A204.1 (cell line): Measurements from ENCODE around the gene NTN1.

Source experiments
- FAIRE-seq: peaks from 2 replicates; lab custom pipeline; 2012; peaks lifted over from hg19 to GRCh38; lab: Jason Lieb, UNC

The NTN1 gene

GRCh38 chr17:9167379-9167778, 146.1 kb downstream of the NTN1 start:
- no peak for FAIRE-seq

- no peak for FAIRE-seq
Observed at GRCh38 chr17:9169116-9169515, 147.8 kb downstream of the NTN1 start.

DNA sequence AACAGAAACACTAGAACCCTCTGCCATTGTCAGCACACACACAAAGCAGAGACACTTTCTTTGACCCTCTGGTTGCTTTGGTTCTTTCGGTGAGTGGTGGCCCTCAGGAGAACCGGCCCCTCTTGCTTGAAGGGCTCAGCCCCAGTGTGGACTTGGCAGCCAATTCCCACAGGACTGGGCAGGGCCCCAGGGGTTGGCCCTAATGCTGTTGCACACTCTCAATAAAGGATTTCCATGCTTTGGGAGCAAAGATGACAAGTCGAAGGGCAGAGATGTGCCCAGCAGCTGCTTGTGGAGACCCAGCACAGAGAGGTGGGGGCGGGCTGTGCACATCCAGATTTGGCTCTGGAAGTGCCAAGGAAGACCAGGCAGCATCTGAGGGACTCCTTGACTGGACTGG, 149.0 kb downstream of the NTN1 start:
- no peak for FAIRE-seq

- FAIRE-seq, result no peak
Observed at GRCh38 chr17:9170853-9171252, 149.5 kb downstream of the NTN1 start.

- no peak for FAIRE-seq
Observed at GRCh38 chr17:9173386-9173983, 152.2 kb downstream of the NTN1 start.

DNA sequence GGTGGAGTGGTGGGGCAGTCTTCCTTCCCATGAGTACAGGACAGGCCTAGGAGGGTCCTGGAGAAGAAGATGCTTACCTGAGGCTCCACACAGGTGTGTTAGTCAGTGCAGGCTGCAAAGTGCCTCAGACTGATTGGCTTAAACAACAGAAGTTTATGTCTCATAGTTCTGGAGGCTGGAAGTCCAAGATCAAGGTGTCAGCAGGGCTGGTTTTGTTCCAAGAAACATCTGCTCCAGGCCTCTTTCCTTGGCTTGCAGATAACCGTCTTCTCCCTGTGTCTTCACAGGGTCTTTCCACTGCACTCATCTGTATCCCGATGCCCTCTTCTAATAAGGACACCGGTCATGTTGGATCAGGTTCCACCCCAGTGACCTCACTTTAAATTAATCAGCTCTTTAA, 153.0 kb downstream of the NTN1 start:
- no peak for FAIRE-seq

DNA sequence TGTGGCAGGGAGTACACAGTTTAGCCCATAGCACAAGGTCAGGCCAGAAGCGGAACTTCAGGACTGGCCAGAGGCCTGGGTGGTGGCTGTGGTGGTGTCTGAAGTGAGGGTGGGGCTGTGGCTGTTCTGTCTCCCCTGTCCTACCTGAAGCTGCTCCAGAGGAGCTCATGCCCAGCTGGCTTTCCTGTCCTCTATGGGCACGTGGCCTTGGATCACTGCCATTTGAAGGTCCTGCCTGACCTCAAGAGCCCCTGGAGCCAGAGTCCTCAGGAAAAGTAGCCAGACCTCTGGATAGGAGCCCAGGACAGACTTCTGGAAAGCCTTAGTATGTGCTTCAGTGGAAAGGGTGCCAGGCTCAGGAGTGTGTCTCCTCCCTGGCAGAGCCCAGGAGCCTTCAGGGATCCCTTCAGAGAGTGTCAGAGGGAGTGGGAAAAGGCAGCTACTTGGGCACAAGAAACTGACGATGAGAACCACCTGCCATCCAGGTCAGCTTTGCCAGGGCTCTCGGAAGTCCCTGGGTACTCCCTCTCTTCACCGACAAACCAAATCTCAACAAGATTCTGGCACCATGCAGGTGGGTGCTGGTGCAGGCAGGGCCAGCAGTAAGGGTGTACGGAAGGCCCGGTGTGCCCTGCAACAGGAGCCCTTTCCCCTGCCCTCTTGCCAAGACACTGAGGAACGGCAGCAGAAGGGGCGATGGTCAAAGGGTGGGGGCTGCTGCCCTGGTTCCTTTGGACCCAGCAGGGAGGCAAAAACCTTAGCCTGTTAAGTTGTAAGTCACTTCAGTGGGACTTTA, 153.7 kb downstream of the NTN1 start:
- FAIRE-seq, result no peak

GRCh38 chr17:9175700-9176467, 154.6 kb downstream of the NTN1 start:
- FAIRE-seq, result no peak

- no peak for FAIRE-seq
Observed at GRCh38 chr17:9177212-9177611, 155.9 kb downstream of the NTN1 start.

DNA sequence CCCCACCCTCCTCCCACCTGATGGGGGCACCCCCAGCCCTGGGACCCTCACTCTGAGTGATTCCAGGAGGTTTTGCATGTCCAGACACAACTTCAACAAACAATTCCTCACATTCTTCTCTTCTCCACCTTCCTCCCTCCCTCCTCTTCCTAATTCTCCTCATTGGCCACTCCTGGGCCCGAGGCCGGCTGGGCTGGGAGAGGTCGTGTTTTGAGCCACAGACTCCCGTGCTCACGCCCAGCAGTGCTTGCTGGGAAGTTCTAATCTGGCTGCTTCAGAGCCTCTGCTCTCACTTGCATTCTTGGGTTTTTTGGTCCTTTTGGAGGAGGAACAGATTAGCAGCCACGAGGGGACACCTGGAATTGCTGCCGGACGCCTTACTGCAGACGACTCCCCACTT, 157.0 kb downstream of the NTN1 start:
- no peak for FAIRE-seq

DNA sequence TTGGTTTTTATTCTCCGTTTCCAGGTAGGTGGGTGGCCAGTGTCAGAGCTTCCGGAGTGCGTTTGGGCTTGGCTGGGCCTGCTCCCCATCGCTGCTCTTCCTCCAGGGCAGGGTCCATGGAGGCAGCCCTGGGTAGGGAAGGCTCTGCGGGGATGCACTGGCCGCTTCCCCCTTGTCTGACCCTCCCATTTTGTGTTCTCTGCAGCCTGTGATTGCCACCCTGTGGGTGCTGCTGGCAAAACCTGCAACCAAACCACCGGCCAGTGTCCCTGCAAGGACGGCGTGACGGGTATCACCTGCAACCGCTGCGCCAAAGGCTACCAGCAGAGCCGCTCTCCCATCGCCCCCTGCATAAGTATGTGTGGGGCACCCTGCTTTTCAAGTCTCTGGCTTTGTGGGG, 158.3 kb downstream of the NTN1 start:
- FAIRE-seq, result no peak

DNA sequence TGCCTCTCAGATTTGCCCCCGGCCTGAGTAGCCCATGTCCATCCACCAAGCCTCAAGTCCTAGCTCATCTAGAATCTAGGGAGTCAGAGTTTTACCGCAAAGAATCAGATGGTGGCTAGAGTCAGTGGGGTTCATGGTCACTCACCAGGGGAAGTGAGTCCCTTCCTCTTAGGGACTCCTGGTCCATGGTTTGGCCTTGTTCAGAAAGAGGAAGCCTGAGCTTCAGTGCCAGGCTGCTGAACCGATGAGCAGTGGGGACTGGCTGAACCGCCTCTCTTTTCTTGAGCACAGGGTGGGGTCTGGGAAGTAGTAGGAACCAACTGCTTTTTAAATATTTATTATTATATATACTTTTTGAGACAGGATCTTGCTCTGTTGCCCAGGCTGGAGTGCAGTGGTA, 160.3 kb downstream of the NTN1 start:
- no peak for FAIRE-seq

DNA sequence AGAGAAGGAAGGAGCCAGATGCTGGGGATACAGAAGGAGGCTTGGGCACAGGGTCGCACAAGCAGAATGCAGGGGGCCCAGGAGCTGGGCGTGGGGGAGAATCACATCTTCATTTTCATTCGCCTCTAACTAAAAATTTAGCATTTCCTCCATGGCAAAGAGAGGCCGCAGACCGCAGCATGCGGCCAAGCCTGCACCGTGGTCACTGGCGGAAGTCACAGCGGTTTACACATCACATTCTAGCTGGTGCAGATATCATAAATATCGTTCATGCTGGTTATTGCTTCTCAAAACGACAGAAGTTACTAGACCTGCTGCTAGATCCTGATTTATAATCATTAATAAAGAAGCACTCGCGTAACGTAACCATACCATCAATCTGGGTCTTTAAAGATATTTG, 162.0 kb downstream of the NTN1 start:
- FAIRE-seq, result no peak

- no peak for FAIRE-seq
Observed at GRCh38 chr17:9185142-9185541, 163.8 kb downstream of the NTN1 start.

GRCh38 chr17:9185688-9186284, 164.5 kb downstream of the NTN1 start:
- FAIRE-seq, result no peak

DNA sequence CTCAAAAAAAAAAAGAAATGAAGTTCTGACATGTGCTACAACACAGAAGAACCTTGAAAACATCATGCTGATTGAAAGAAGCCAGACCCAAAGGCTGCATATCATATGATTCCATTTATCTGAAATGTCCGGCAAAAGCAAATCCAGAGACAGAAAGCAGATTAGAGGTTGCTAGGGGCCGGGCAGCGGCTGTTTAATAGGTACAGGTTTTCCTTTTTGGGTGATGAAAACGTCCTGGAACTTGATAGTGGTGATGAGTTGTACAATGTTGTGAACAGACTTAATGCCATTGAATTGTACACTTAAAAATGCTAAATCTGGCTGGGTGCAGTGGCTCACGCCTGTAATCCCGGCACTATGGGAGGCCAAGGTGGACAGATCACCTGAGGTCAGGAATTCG, 166.5 kb downstream of the NTN1 start:
- no peak for FAIRE-seq

DNA sequence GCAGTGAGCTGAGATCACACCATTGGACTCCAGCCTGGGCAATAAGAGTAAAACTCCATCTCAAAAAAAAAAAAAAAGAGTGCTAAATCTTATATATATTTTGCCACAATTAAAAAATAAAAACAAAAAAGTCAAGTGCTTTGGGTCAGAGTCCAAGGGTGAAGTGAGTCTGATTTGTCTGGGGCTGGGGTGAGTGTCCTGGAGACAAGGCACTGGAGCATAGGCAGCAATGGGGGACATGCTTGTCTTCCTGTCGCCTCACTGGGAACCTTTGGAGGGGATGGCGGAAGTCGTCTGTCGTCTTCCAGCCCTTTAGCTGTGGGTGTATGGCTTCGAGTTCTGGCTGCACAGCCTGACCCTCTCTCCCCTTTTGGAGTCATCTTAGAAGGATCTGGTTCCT, 167.1 kb downstream of the NTN1 start:
- no peak for FAIRE-seq

GRCh38 chr17:9189870-9190269, 168.6 kb downstream of the NTN1 start:
- no peak for FAIRE-seq

GRCh38 chr17:9192010-9192409, 170.7 kb downstream of the NTN1 start:
- FAIRE-seq, result no peak

GRCh38 chr17:9195411-9195810, 174.1 kb downstream of the NTN1 start:
- no peak for FAIRE-seq

- no peak for FAIRE-seq
Observed at GRCh38 chr17:9195961-9196670, 174.8 kb downstream of the NTN1 start.
